HUES48 (cell line): ENCODE results near the gene TMTC2.

Source experiments
- H3K27ac ChIP-seq: one replicate; pipeline ENCODE4 v1.7.0; 2013; ENCODE audit warnings: low read depth, low read length, inconsistent platforms
- H3K27me3 ChIP-seq: 2 replicates; pipeline ENCODE4 v1.6.1; 2013; ENCODE audit warnings: mild to moderate bottlenecking, low read length; ENCODE audit not compliant: control insufficient read depth, insufficient read depth
- H3K36me3 ChIP-seq: 2 replicates; pipeline ENCODE4 v1.6.1; 2013; ENCODE audit warnings: low read length; ENCODE audit not compliant: control insufficient read depth, insufficient read depth
- H3K4me1 ChIP-seq: 2 replicates; pipeline ENCODE4 v1.6.1; 2013; ENCODE audit warnings: mild to moderate bottlenecking, low read length; ENCODE audit not compliant: control insufficient read depth, insufficient read depth
- H3K4me3 ChIP-seq: 2 replicates; pipeline ENCODE4 v1.5.1; 2013; ENCODE audit warnings: mild to moderate bottlenecking, low read depth, low read length
- H3K9ac ChIP-seq: 2 replicates; pipeline ENCODE4 v1.6.1; 2013; ENCODE audit warnings: mild to moderate bottlenecking, low read depth, low read length, moderate library complexity
- H3K9me3 ChIP-seq: 2 replicates; pipeline ENCODE4 v1.6.1; 2013; ENCODE audit warnings: low read length; ENCODE audit not compliant: control insufficient read depth, insufficient read depth

The TMTC2 gene

GRCh38 chr12:83077041-83077440, 390.3 kb downstream of the TMTC2 start:
- no peaks in the 10 kb centered on the region; the same call in 1 of the 2 replicates for H3K9me3 ChIP-seq
- no peak overlapping the region for H3K9ac ChIP-seq
- no peak overlapping the region for H3K4me3 ChIP-seq
- H3K27ac ChIP-seq, result no peak overlapping the region
- H3K36me3 ChIP-seq, result no peaks in the 10 kb centered on the region
- H3K27me3 ChIP-seq, result no peaks in the 10 kb centered on the region
- H3K4me1 ChIP-seq, result no peaks in the 10 kb centered on the region; the same call in 1 of the 2 replicates

GRCh38 chr12:83082690-83083276, 396.1 kb downstream of the TMTC2 start:
- H3K4me1 ChIP-seq, result peaks cover 12% of the 10 kb centered on the region
- no peaks in the 10 kb centered on the region for H3K27me3 ChIP-seq
- H3K27ac ChIP-seq, result no peak overlapping the region
- no peaks in the 10 kb centered on the region for H3K36me3 ChIP-seq
- no peak overlapping the region for H3K9ac ChIP-seq
- no peaks in the 10 kb centered on the region for H3K9me3 ChIP-seq
- no peak overlapping the region for H3K4me3 ChIP-seq

- Histone ChIP-seq H3K27me3 (no peaks in the 10 kb centered on the region), H3K36me3 (no peaks in the 10 kb centered on the region), H3K4me3 (no peak overlapping the region), H3K9me3 (no peaks in the 10 kb centered on the region), H3K4me1 (peaks cover 12% of the 10 kb centered on the region), H3K9ac (no peak overlapping the region), H3K27ac (no peak overlapping the region)
Measured at GRCh38 chr12:83083616-83084015, 396.9 kb downstream of the TMTC2 start.

GRCh38 chr12:83084516-83085234, 398.0 kb downstream of the TMTC2 start:
- H3K36me3 ChIP-seq, result no peaks in the 10 kb centered on the region
- no peak overlapping the region for H3K9ac ChIP-seq
- H3K4me1 ChIP-seq, result peaks cover 12% of the 10 kb centered on the region
- no peak overlapping the region for H3K27ac ChIP-seq
- no peaks in the 10 kb centered on the region for H3K9me3 ChIP-seq
- no peak overlapping the region for H3K4me3 ChIP-seq
- H3K27me3 ChIP-seq, result no peaks in the 10 kb centered on the region

GRCh38 chr12:83086023-83086422, 399.3 kb downstream of the TMTC2 start:
- H3K4me3 ChIP-seq, result no peak overlapping the region
- peaks cover 12% of the 10 kb centered on the region for H3K4me1 ChIP-seq
- H3K27me3 ChIP-seq, result no peaks in the 10 kb centered on the region
- no peak overlapping the region for H3K27ac ChIP-seq
- H3K36me3 ChIP-seq, result no peaks in the 10 kb centered on the region
- no peaks in the 10 kb centered on the region for H3K9me3 ChIP-seq
- no peak overlapping the region for H3K9ac ChIP-seq

GRCh38 chr12:83089575-83089974, 402.9 kb downstream of the TMTC2 start:
- Histone ChIP-seq H3K27me3 (no peaks in the 10 kb centered on the region), H3K36me3 (no peaks in the 10 kb centered on the region)

GRCh38 chr12:83092129-83092528, 405.4 kb downstream of the TMTC2 start:
- H3K27ac ChIP-seq, result no peak overlapping the region
- no peaks in the 10 kb centered on the region for H3K9me3 ChIP-seq
- no peaks in the 10 kb centered on the region for H3K27me3 ChIP-seq
- no peak overlapping the region for H3K4me3 ChIP-seq
- no peak overlapping the region for H3K9ac ChIP-seq
- H3K36me3 ChIP-seq, result no peaks in the 10 kb centered on the region
- no peaks in the 10 kb centered on the region; the same call in 1 of the 2 replicates for H3K4me1 ChIP-seq

More at GRCh38 chr12:83089575-83089974, 402.9 kb downstream of the TMTC2 start:
- H3K4me3 ChIP-seq, result no peak overlapping the region
- H3K9ac ChIP-seq, result no peak overlapping the region
- H3K4me1 ChIP-seq, result no peaks in the 10 kb centered on the region; the same call in 1 of the 2 replicates
- no peaks in the 10 kb centered on the region for H3K9me3 ChIP-seq
- no peak overlapping the region for H3K27ac ChIP-seq

- no peaks in the 10 kb centered on the region for H3K9me3 ChIP-seq
Measured at GRCh38 chr12:83092606-83093005, 405.9 kb downstream of the TMTC2 start.

GRCh38 chr12:83093426-83093825, 406.7 kb downstream of the TMTC2 start:
- Histone ChIP-seq H3K9me3 (no peaks in the 10 kb centered on the region), H3K4me1 (peaks cover 11% of the 10 kb centered on the region), H3K27ac (no peak overlapping the region), H3K9ac (no peak overlapping the region), H3K4me3 (no peak overlapping the region), H3K36me3 (no peaks in the 10 kb centered on the region), H3K27me3 (no peaks in the 10 kb centered on the region)

More at GRCh38 chr12:83092606-83093005, 405.9 kb downstream of the TMTC2 start:
- H3K4me3 ChIP-seq, result no peak overlapping the region
- H3K36me3 ChIP-seq, result no peaks in the 10 kb centered on the region
- no peak overlapping the region for H3K9ac ChIP-seq
- no peaks in the 10 kb centered on the region for H3K27me3 ChIP-seq
- H3K27ac ChIP-seq, result no peak overlapping the region
- H3K4me1 ChIP-seq, result peaks cover 3% of the 10 kb centered on the region

GRCh38 chr12:83097643-83098342, 411.1 kb downstream of the TMTC2 start:
- H3K9me3 ChIP-seq, result no peaks in the 10 kb centered on the region
- no peaks in the 10 kb centered on the region for H3K27me3 ChIP-seq
- H3K4me1 ChIP-seq, result peaks cover 15% of the 10 kb centered on the region; the same call in 1 of the 2 replicates
- H3K36me3 ChIP-seq, result no peaks in the 10 kb centered on the region
- H3K27ac ChIP-seq, result no peak overlapping the region
- H3K9ac ChIP-seq, result no peak overlapping the region
- H3K4me3 ChIP-seq, result no peak overlapping the region

GRCh38 chr12:83099436-83099835, 412.7 kb downstream of the TMTC2 start:
- H3K4me1 ChIP-seq, result peaks cover 15% of the 10 kb centered on the region; the same call in 1 of the 2 replicates
- no peak overlapping the region for H3K27ac ChIP-seq
- no peaks in the 10 kb centered on the region for H3K9me3 ChIP-seq
- H3K9ac ChIP-seq, result no peak overlapping the region
- H3K4me3 ChIP-seq, result no peak overlapping the region
- H3K27me3 ChIP-seq, result no peaks in the 10 kb centered on the region
- no peaks in the 10 kb centered on the region for H3K36me3 ChIP-seq
